ENCODE measurements around the gene GLYATL1.

DNA sequence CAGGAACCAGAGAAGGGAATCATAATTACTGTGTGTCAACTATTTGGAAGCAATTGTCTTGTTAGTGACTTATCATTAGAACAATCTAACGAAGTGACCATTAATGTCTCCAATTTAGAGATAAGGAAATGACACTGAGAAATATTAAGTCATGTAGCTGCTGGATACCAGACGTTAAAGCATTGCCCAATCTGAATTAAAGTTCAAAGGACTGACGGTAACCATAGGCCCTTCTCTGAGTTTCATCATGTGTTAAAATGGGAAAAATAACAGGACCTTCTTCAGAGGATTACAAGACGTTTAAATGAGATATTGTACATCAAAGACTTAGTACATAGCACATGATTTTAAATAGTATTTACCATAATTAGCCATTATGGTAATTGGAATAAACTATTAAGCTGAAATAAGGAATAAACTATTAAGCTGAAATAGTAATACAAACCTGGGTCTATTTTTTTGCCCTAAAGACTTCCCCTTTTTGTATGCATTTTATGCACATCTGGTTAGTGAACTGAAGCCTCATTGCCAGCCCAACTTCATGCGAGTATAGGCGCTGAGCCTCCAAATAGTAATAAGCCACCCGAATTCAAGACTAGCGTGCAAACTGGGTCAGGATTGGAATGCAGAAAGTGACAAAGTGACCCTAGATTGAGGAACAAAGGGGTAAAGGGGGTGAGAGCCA, 41.0 kb downstream of the GLYATL1 start:
- TF ChIP-seq ZNF843 (tag by site-specific recombination; IDR thresholded peaks at IDR 0.05) (no peak), KLF9 (tag by site-specific recombination; IDR thresholded peaks at IDR 0.05; ENCODE audit: low read depth) (no peak), ZNF239 (tag by site-specific recombination; IDR thresholded peaks at IDR 0.05) (no peak), CTCF (tag by site-specific recombination; IDR thresholded peaks at IDR 0.05) (no peak), ATF2 (tag by site-specific recombination; IDR thresholded peaks at IDR 0.05; ENCODE audit: low read depth) (no peak)
